AG08396 (cell line): ENCODE data around the gene BIN1.

Source experiments
- DNase-seq: peaks from one replicate; pipeline ENCODE4 v3.0.0; 2012; ENCODE audit warnings: low spot score, mixed read lengths

BIN1 gene

GRCh38 chr2:126999106-126999756, 107.7 kb downstream of the BIN1 start:
- no peak for DNase-seq

GRCh38 chr2:126998486-126998885, 108.5 kb downstream of the BIN1 start:
- DNase-seq, result no peak
